Esophagus squamous epithelium (tissue), 4 donors: ENCODE data around the gene KIF1C.

ENCODE experiments used
- POLR2A ChIP-seq, 4 donors: fragments of 450-650 bp; IDR thresholded peaks; one replicate each; pipeline ENCODE4 v1.6.1; 2017; ENCODE audit warnings: antibody characterized with exemption in 4 of 4, mild to moderate bottlenecking in 4 of 4, moderate library complexity in 3 of 4
- TF ChIP-seq, protein P1 (sequence below), 6 experiments: fragments of 450-650 bp in 4 of 6; fragments of 200-600 bp in 2 of 6; sonication (generic) in 2 of 6; IDR thresholded peaks; one replicate each; pipeline ENCODE4 v1.5.1; 2016 to 2019; ENCODE audit warnings: antibody characterized with exemption in 6 of 6, mild to moderate bottlenecking in 4 of 6, moderate library complexity in 4 of 6

DNA sequence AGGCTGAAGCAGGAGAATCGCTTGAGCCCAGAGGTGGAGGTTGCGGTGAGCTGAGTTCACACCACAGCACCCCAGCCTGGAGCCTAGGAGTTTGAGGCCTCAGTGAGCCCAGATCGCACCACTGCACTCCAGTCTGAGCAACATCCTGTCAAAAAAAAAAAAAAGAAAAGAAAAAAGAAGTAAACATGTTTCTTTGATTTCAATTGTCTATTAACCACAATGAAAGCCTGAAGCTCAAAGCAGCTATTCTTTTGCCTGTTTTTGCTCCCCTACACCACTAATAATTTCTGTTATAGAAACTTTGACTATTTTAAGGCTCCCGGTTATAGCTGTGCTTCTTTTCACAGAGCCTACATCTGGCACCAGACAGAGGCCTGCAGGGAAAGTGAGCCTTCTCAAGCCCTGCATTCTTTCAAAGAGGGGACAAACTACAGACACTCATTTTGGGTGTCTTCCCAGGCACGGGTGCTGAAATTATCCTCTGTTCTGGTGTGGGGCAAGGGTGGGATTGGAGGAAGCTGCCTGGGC is 51.6 kb downstream of the KIF1C start:
- no peak for TF ChIP-seq POLR2A (IDR thresholded peaks at IDR 0.05)
- TF ChIP-seq, protein P1, sequence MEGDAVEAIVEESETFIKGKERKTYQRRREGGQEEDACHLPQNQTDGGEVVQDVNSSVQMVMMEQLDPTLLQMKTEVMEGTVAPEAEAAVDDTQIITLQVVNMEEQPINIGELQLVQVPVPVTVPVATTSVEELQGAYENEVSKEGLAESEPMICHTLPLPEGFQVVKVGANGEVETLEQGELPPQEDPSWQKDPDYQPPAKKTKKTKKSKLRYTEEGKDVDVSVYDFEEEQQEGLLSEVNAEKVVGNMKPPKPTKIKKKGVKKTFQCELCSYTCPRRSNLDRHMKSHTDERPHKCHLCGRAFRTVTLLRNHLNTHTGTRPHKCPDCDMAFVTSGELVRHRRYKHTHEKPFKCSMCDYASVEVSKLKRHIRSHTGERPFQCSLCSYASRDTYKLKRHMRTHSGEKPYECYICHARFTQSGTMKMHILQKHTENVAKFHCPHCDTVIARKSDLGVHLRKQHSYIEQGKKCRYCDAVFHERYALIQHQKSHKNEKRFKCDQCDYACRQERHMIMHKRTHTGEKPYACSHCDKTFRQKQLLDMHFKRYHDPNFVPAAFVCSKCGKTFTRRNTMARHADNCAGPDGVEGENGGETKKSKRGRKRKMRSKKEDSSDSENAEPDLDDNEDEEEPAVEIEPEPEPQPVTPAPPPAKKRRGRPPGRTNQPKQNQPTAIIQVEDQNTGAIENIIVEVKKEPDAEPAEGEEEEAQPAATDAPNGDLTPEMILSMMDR (IDR thresholded peaks at IDR 0.05): no peak
